ENCODE measurements around the gene CYB5R4.

GRCh38 chr6:83917001-83917400, 57.5 kb downstream of the CYB5R4 start:
- TF ChIP-seq CTCF (IDR thresholded peaks at IDR 0.05; ENCODE audit: poor library complexity) = no peak
- TF ChIP-seq EZH2phosphoT487 (IDR thresholded peaks at IDR 0.05; ENCODE audit: low read depth, severe bottlenecking, unreplicated experiment) = no peak
- TF ChIP-seq EZH2 (IDR thresholded peaks at IDR 0.05; ENCODE audit: borderline replicate concordance) = no peak

Data from hepatocyte (in vitro differentiated cells).